ENCODE data around the gene OTULINL.

DNA sequence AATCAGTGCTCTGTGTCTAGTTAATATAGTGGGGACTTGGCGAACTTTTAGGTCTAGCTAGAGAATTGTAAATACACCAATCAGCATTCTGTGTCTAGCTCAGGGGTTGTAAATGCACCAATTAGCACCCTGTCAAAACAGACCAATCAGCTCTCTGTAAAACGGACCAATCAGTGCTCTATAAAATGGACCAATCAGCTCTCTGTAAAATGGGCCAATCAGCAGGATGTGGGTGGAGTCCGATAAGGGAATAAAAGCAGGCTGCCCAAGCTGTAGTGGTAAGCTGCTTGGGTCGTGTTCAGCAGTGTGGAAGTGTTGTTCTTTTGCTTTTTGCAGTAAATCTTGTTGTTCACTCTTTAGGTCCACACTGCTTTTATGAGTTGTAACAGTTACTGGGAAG lies 3.6 kb upstream of the OTULINL start:
- TF ChIP-seq POLR2A (IDR thresholded peaks at IDR 0.05; ENCODE audit: low read length) = no peak
- TF ChIP-seq GATA1 (IDR thresholded peaks at IDR 0.05; ENCODE audit: low read depth, low read length) = no peak

All from erythroblast (primary cell).